ENCODE data around the gene DDX10. TPM values are rescaled to one million over a fixed set of nuclear protein-coding genes. Genes with fewer than 3 reads are reported as not detected.

DDX10 gene
- total RNA-seq, 4 donors from 2014 or later, result 17.0 to 39.0 (median 34.3) TPM

GRCh38 chr11:108871867-108872266 is 207.0 kb downstream of the DDX10 start:
- intact Hi-C loops (cut with DNase I), result no loop called here
- no peaks in the 10 kb centered on the region for H3K9me3 ChIP-seq
- H3K27me3 ChIP-seq, result no peaks in the 10 kb centered on the region
- H3K36me3 ChIP-seq, result no peaks in the 10 kb centered on the region
- no peak for DNase-seq
- no peak overlapping the region for H3K4me3 ChIP-seq (replicated peaks in 1 of 3)
- no peaks in the 10 kb centered on the region for H3K4me1 ChIP-seq
- 98 to 100% methylated on average over 2 of the region's 2 CpGs for WGBS, 2 donors
- H3K27ac ChIP-seq, result no peak overlapping the region
- no peak for TF ChIP-seq POLR2A (IDR thresholded peaks at IDR 0.05)
- TF ChIP-seq CTCF (IDR thresholded peaks at IDR 0.05), result no peak

GRCh38 chr11:108872781-108873291 is 208.0 kb downstream of the DDX10 start:
- intact Hi-C loops (cut with DNase I), result no loop called here
- Histone ChIP-seq H3K36me3 (no peaks in the 10 kb centered on the region), H3K27ac (no peak overlapping the region), H3K9me3 (no peaks in the 10 kb centered on the region), H3K4me1 (no peaks in the 10 kb centered on the region), H3K27me3 (no peaks in the 10 kb centered on the region), H3K4me3 (replicated peaks in 1 of 3) (no peak overlapping the region)
- WGBS, 2 donors, result 67 to 75% methylated on average over 3 of the region's 3 CpGs
- DNase-seq, result no peak
- TF ChIP-seq POLR2A (IDR thresholded peaks at IDR 0.05) (no peak), CTCF (IDR thresholded peaks at IDR 0.05) (no peak)

- H3K36me3 ChIP-seq, result no peaks in the 10 kb centered on the region
- H3K4me3 ChIP-seq (replicated peaks in 1 of 3), result no peak overlapping the region
- H3K9me3 ChIP-seq, result no peaks in the 10 kb centered on the region
- intact Hi-C loops (cut with DNase I), result no loop called here
- no peaks in the 10 kb centered on the region for H3K27me3 ChIP-seq
- H3K27ac ChIP-seq, result no peak overlapping the region
- TF ChIP-seq POLR2A (IDR thresholded peaks at IDR 0.05), result no peak
- TF ChIP-seq CTCF (IDR thresholded peaks at IDR 0.05), result no peak
- WGBS, 2 donors, result 92 to 94% methylated on average over 2 of the region's 2 CpGs
- DNase-seq, result no peak
- H3K4me1 ChIP-seq, result no peaks in the 10 kb centered on the region
These were observed 208.4 kb downstream of the DDX10 start for GRCh38 chr11:108873310-108873709.

- H3K27me3 ChIP-seq, result no peaks in the 10 kb centered on the region
- TF ChIP-seq POLR2A (IDR thresholded peaks at IDR 0.05), result no peak
- TF ChIP-seq CTCF (IDR thresholded peaks at IDR 0.05), result no peak
- no peaks in the 10 kb centered on the region for H3K4me1 ChIP-seq
- no peak overlapping the region for H3K4me3 ChIP-seq (replicated peaks in 1 of 3)
- no peaks in the 10 kb centered on the region for H3K36me3 ChIP-seq
- 94 to 97% methylated on average over 4 of the region's 4 CpGs for WGBS, 2 donors
- intact Hi-C loops (cut with DNase I), result no loop called here
- H3K9me3 ChIP-seq, result no peaks in the 10 kb centered on the region
- DNase-seq, result no peak
- H3K27ac ChIP-seq, result no peak overlapping the region
These were observed 209.1 kb downstream of the DDX10 start for GRCh38 chr11:108873941-108874340.

- intact Hi-C loops (cut with DNase I), result no loop called here
- H3K4me3 ChIP-seq (replicated peaks in 1 of 3), result no peak overlapping the region
- 93 to 96% methylated on average over 2 of the region's 2 CpGs for WGBS, 2 donors
- TF ChIP-seq CTCF (IDR thresholded peaks at IDR 0.05) (no peak), POLR2A (IDR thresholded peaks at IDR 0.05) (no peak)
- no peaks in the 10 kb centered on the region for H3K27me3 ChIP-seq
- no peaks in the 10 kb centered on the region for H3K9me3 ChIP-seq
- H3K27ac ChIP-seq, result no peak overlapping the region
- DNase-seq, result no peak
- H3K36me3 ChIP-seq, result no peaks in the 10 kb centered on the region
- H3K4me1 ChIP-seq, result no peaks in the 10 kb centered on the region
These were observed 210.3 kb downstream of the DDX10 start for GRCh38 chr11:108875134-108875533.
